Measurements from ENCODE around the gene TNRC6B. TPM values are rescaled to one million over a fixed set of nuclear protein-coding genes. Genes with fewer than 3 reads are reported as not detected.
"Not testable (repeated sequence)": the region's sequence is repeated elsewhere in the genome, so short reads cannot be mapped to it uniquely, and the experiment has no call there.

Gene TNRC6B
- total and polyA plus RNA-seq, 2 donors from 2014 or later = 2.7 to 63.2 TPM

- H3K27ac ChIP-seq (ENCODE audit: low read depth in 2 of 2, low read length in 2 of 2) = no peak overlapping the region
- no peak overlapping the region for H3K4me3 ChIP-seq (ENCODE audit: low read length in 3 of 3)
- DNase-seq (no peak), FAIRE-seq (no peak)
- no peak for TF ChIP-seq CTCF (IDR thresholded peaks at IDR 0.05; ENCODE audit: borderline replicate concordance, extremely low read depth, insufficient read depth)
- intact Hi-C loops (cut with DNase I) = no loop called here
- H3K4me1 ChIP-seq (ENCODE audit: control insufficient read depth in 2 of 3, insufficient read depth in 2 of 3, low read depth in 1 of 3, low read length in 3 of 3) = no peaks in the 10 kb centered on the region
- peaks cover 0 to 2% (median 0%) of the 10 kb centered on the region in 3 donors for H3K36me3 ChIP-seq (ENCODE audit: control insufficient read depth in 2 of 3, insufficient read depth in 3 of 3, low read length in 3 of 3)
- no peaks in the 10 kb centered on the region for H3K9me3 ChIP-seq (ENCODE audit: control insufficient read depth in 2 of 3, insufficient read depth in 1 of 3, low read length in 3 of 3)
- H3K27me3 ChIP-seq (ENCODE audit: control insufficient read depth, insufficient read depth, low read length) = no peaks in the 10 kb centered on the region
- no peak overlapping the region for H3K9ac ChIP-seq (ENCODE audit: low read length in 3 of 3)
These were observed 198.4 kb downstream of the TNRC6B start for GRCh38 chr22:40376149-40376548.

GRCh38 chr22:40377931-40378330 lies 200.2 kb downstream of the TNRC6B start:
- intact Hi-C loops (cut with DNase I) = no loop called here
- Histone ChIP-seq H3K36me3 (ENCODE audit: control insufficient read depth in 2 of 3, insufficient read depth in 3 of 3, low read length in 3 of 3) (peaks cover 0 to 2% (median 0%) of the 10 kb centered on the region in 3 donors), H3K4me1 (ENCODE audit: control insufficient read depth in 2 of 3, insufficient read depth in 2 of 3, low read depth in 1 of 3, low read length in 3 of 3) (no peaks in the 10 kb centered on the region), H3K9ac (ENCODE audit: low read length in 3 of 3) (no peak overlapping the region), H3K4me3 (ENCODE audit: low read length in 3 of 3) (no peak overlapping the region), H3K27me3 (ENCODE audit: control insufficient read depth, insufficient read depth, low read length) (no peaks in the 10 kb centered on the region), H3K27ac (ENCODE audit: low read depth in 2 of 2, low read length in 2 of 2) (no peak overlapping the region), H3K9me3 (ENCODE audit: control insufficient read depth in 2 of 3, insufficient read depth in 1 of 3, low read length in 3 of 3) (no peaks in the 10 kb centered on the region)
- no peak for TF ChIP-seq CTCF (IDR thresholded peaks at IDR 0.05; ENCODE audit: borderline replicate concordance, extremely low read depth, insufficient read depth)
- DNase-seq (no peak), FAIRE-seq (no peak)

GRCh38 chr22:40378448-40378847 lies 200.7 kb downstream of the TNRC6B start:
- H3K27me3 ChIP-seq (ENCODE audit: control insufficient read depth, insufficient read depth, low read length); DNase-seq; intact Hi-C loops (cut with DNase I); H3K9ac ChIP-seq (ENCODE audit: low read length in 3 of 3); H3K4me3 ChIP-seq (ENCODE audit: low read length in 3 of 3); H3K27ac ChIP-seq (ENCODE audit: low read depth in 2 of 2, low read length in 2 of 2); H3K4me1 ChIP-seq (ENCODE audit: control insufficient read depth in 2 of 3, insufficient read depth in 2 of 3, low read depth in 1 of 3, low read length in 3 of 3); H3K36me3 ChIP-seq (ENCODE audit: control insufficient read depth in 2 of 3, insufficient read depth in 3 of 3, low read length in 3 of 3); FAIRE-seq; H3K9me3 ChIP-seq (ENCODE audit: control insufficient read depth in 2 of 3, insufficient read depth in 1 of 3, low read length in 3 of 3): not testable (repeated sequence)

GRCh38 chr22:40381461-40381860 lies 203.7 kb downstream of the TNRC6B start:
- intact Hi-C loops (cut with DNase I) = no loop called here
- no peak overlapping the region for H3K9ac ChIP-seq (ENCODE audit: low read length in 3 of 3)
- H3K4me1 ChIP-seq (ENCODE audit: control insufficient read depth in 2 of 3, insufficient read depth in 2 of 3, low read depth in 1 of 3, low read length in 3 of 3) = no peaks in the 10 kb centered on the region
- no peak for FAIRE-seq
- H3K9me3 ChIP-seq (ENCODE audit: control insufficient read depth in 2 of 3, insufficient read depth in 1 of 3, low read length in 3 of 3) = no peaks in the 10 kb centered on the region
- DNase-seq = no peak
- no peak overlapping the region for H3K27ac ChIP-seq (ENCODE audit: low read depth in 2 of 2, low read length in 2 of 2)
- H3K4me3 ChIP-seq (ENCODE audit: low read length in 3 of 3) = no peak overlapping the region
- TF ChIP-seq CTCF (IDR thresholded peaks at IDR 0.05; ENCODE audit: borderline replicate concordance, extremely low read depth, insufficient read depth) = no peak
- no peaks in the 10 kb centered on the region for H3K27me3 ChIP-seq (ENCODE audit: control insufficient read depth, insufficient read depth, low read length)
- peaks cover 0 to 2% (median 0%) of the 10 kb centered on the region in 3 donors for H3K36me3 ChIP-seq (ENCODE audit: control insufficient read depth in 2 of 3, insufficient read depth in 3 of 3, low read length in 3 of 3)
